GM18951 (cell line): ENCODE data around the gene ATXN10.

ENCODE experiments used
- POLR2A ChIP-seq: IDR thresholded peaks from 4 replicates; pipeline ENCODE4 v1.6.1; 2011; ENCODE audit warnings: mild to moderate bottlenecking; ENCODE audit not compliant: insufficient read length, insufficient read depth; ENCODE audit errors: extremely low read depth
- in situ Hi-C: fragments of 300-500 bp; cut with MboI; formaldehyde crosslinking; loops from one replicate; pipeline ENCODE4 v1.12.0; 2022; ENCODE audit warnings: low sequenced_read_pairs, mixed read lengths, inconsistent platforms; ENCODE audit not compliant: unreplicated experiment

The ATXN10 gene

DNA sequence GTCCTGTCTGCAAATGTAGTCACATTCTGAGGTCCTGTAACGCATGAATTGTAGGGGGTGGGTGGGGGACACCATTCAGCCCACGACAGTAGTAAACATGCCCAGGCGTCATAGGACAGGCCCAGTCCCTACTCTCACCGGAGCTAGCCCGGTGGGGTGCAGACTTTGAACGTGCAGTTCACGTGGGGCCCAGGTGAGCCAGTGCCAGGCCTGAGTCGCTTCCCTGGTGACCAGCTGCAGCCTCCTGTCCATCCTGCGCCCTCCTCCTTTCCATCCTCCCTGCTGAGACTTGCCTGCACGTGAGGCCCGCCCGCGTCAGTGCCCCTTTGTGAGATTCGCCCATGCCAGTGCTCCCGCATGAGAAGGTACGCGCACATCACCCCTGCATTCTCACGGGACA, 188.6 kb downstream of the ATXN10 start:
- in situ Hi-C loops, result no loop called here

GRCh38 chr22:45861259-45861658, 189.6 kb downstream of the ATXN10 start:
- in situ Hi-C loops, result no loop called here
- no peak for TF ChIP-seq POLR2A

More for the DNA sequence above, 188.6 kb downstream of the ATXN10 start:
- no peak for TF ChIP-seq POLR2A

GRCh38 chr22:45863981-45864751, 192.5 kb downstream of the ATXN10 start:
- no peak for TF ChIP-seq POLR2A
- in situ Hi-C loops, result no loop called here

DNA sequence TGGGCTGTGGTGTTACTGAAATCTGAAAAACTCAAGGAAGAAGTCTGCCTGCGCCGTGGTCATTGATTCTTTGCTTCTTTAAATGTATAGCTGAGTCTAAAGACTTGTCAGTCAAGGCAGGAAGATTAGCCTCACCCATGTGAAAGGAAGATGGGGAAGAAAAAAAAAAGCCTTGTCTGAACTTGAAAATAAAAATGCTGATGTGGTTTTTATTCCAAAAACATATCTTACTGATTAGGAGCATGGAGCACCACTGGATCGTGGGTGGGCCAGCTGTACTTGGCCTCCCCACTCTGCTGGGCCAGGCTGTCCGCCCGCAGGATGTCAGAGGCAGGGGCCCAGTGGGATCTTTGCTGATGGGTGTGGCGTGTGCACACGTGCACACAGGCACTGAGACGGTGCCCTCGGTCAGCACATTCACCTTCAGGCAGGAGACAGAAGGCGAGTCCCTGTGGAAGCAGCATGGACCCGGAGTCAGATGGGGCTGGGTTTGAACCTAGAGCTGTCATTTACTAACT, 193.4 kb downstream of the ATXN10 start:
- in situ Hi-C loops, result no loop called here
- TF ChIP-seq POLR2A, result no peak

DNA sequence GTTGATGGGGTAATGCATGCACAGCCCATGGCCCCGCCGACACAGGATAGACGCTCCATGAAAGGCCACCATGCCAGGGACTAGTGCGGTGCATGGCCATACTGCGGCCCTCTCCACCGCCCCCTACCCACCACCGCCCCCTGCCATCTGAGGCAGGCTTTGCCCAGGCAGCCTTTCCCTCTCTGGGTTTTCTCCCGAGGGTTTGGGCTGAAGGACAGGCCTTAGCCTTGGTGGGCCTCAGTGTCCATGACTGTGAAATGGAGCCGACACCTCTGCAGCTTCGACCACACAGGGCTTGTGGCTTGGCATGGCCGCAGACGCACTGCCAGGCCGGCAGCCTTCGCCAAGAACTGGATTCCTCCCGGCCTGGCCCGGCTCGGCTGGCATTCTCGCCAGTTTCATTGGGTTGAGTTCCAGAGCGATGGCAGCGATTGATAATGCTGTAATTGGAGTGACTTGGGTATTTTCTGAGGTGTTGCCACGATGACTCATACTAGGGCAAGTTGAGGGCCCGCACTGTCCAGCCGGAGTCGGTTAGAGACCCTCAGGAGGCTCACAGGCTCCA, 194.0 kb downstream of the ATXN10 start:
- TF ChIP-seq POLR2A, result no peak
- in situ Hi-C loops, result no loop called here

DNA sequence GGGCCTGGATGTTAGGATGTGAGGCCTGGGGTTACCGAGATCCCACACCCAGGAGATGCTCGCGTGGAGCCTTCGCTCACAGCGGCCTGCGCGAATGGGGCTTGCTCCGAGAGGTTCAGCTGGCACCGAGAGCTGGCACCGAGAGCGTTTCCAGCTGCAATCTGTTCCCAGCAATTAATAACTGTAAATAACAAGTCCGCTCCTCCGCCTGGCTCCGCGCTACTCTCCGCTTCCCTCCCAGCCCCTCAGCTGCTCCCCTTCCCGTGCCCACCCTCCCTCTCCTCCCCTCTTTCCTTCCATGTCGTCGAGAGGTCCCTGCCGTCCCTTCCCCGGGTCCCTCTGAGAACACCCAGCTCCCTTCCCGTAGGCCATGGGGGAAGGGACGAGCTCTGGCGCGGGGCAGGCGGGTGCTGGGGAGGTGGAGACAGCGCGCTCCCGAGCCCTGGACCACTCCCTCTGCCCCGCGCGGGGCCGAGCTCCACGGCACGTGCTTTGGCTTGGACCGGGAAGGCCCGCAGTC, 194.6 kb downstream of the ATXN10 start:
- no peak for TF ChIP-seq POLR2A
- in situ Hi-C loops, result no loop called here

DNA sequence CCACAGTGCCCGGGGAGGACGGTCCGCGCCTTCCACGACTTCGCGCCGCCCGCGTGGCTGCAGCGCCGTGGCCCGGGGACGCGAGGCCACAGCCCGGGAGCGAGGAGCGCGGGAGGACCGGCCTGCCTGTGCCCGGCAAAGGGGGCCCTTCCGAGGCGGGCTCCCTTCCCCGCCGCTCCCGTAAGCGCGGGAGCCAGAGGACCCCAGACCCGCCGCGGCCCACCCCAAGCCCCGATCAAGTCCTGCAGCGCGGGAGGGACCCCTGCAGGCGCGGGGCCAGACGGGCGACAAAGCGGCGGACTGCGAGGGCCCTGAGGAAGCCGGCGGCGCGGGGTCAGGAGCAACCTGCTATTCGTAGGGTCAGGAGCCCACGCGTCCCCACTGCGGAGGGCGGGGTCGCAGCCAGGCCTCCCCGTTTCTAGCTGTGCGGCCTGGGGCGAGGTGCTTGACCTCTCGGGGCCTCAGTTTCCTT, 195.0 kb downstream of the ATXN10 start:
- TF ChIP-seq POLR2A, result no peak
- in situ Hi-C loops, result no loop called here

GRCh38 chr22:45867118-45867905, 195.7 kb downstream of the ATXN10 start:
- TF ChIP-seq POLR2A, result no peak
- in situ Hi-C loops, result no loop called here

- TF ChIP-seq POLR2A, result no peak
- in situ Hi-C loops, result no loop called here
Measured at GRCh38 chr22:45867906-45868555, 196.4 kb downstream of the ATXN10 start.

DNA sequence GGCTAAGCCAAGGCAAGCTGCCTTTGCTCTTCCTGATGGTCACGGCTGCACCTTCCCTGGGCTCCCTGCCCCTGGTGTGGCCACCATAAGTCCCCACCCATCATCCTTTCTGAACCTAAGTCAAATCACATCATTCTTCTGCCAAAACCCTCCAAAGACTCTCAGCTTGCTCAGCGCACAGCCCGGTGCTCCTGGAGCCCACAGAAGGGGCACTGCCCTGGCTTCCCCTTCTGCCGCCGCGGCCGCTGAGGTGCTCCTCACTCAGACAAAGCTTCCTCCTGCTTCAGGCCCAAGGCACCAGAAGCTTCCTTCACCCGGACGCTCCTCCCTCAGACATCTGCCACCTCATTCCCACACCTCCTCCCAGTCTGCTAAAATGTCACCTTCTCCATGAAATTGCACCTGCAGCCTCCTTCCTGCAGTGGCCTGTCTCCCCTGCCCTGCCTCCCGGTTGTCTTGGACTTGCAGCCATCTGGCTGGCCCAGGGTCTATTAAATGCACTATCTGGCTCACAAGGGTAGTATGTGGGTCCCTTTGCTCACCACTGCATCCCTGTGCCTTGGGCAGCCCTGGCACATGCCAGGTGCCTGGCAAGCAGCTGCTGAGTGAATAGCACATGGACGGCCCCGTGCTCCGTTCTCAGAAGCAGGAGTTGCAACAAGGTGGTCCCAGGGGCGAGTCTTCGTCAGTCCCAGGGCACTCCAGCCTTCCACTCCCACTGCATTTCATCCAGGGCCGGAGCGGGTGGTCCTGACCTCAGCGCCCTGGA, 197.1 kb downstream of the ATXN10 start:
- in situ Hi-C loops, result no loop called here
- TF ChIP-seq POLR2A, result no peak

- in situ Hi-C loops, result no loop called here
- TF ChIP-seq POLR2A, result no peak
Measured at GRCh38 chr22:45869340-45869847, 197.8 kb downstream of the ATXN10 start.

DNA sequence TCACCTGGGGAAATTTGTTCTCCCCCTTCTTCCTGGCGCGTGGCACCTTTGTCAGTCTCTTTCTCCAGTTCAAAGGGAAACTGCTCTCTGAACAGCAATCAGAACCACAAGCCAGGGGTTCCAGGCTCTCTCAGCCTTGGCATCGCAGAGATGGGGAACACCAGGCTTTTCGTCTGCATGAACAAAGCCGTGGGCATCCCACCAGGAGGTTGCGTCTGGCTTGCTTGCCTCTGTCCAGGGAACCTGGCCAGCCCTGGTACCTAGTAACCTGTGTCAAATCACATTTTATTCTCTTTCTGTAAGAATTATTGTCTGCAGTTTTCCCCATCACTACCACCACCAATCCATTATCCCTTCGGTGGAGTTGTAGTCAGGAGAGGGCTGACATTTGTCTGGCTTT, 198.4 kb downstream of the ATXN10 start:
- in situ Hi-C loops, result no loop called here

More for the DNA sequence above, 198.4 kb downstream of the ATXN10 start:
- no peak for TF ChIP-seq POLR2A
